LNCAP (cell line): ENCODE data around the gene ADARB2.

Experiments used
- CTCF ChIP-seq: fragments of 450-650 bp; IDR thresholded peaks from 2 replicates; pipeline ENCODE4 v1.5.1; 2017; ENCODE audit warnings: mild to moderate bottlenecking

Gene ADARB2

GRCh38 chr10:1198453-1199344 is 538.6 kb downstream of the ADARB2 start:
- TF ChIP-seq CTCF: no peak

- TF ChIP-seq CTCF: no peak
Observed at GRCh38 chr10:1197384-1197783, 539.9 kb downstream of the ADARB2 start.

GRCh38 chr10:1196656-1197055 is 540.7 kb downstream of the ADARB2 start:
- TF ChIP-seq CTCF: no peak

GRCh38 chr10:1195828-1196227 is 541.5 kb downstream of the ADARB2 start:
- no peak for TF ChIP-seq CTCF

- no peak for TF ChIP-seq CTCF
Observed at GRCh38 chr10:1194161-1194560, 543.2 kb downstream of the ADARB2 start.

GRCh38 chr10:1193561-1193960 is 543.8 kb downstream of the ADARB2 start:
- TF ChIP-seq CTCF: no peak

- TF ChIP-seq CTCF: no peak
Observed at GRCh38 chr10:1191752-1192151, 545.6 kb downstream of the ADARB2 start.
